KOPT-K1 (cell line): Measurements from ENCODE around the gene DLL4.

Experiments used
- H3K27ac ChIP-seq: fragments of 200-600 bp; sonication (generic); 2 replicates; pipeline ENCODE4 v1.5.1; 2016; ENCODE audit warnings: antibody characterized with exemption, mild to moderate bottlenecking, low read depth, low read length; ENCODE audit not compliant: poor library complexity, severe bottlenecking
- H3K36me3 ChIP-seq: fragments of 200-600 bp; sonication (generic); 2 replicates; pipeline ENCODE4 v1.5.1; 2017; ENCODE audit warnings: antibody characterized with exemption, mild to moderate bottlenecking, low read length, moderate library complexity; ENCODE audit not compliant: insufficient read depth
- H3K9me3 ChIP-seq: fragments of 200-600 bp; sonication (generic); 2 replicates; pipeline ENCODE4 v1.5.1; 2017; ENCODE audit warnings: antibody characterized with exemption, low read length, mild to moderate bottlenecking; ENCODE audit not compliant: insufficient read depth, poor library complexity, severe bottlenecking

Gene DLL4

DNA sequence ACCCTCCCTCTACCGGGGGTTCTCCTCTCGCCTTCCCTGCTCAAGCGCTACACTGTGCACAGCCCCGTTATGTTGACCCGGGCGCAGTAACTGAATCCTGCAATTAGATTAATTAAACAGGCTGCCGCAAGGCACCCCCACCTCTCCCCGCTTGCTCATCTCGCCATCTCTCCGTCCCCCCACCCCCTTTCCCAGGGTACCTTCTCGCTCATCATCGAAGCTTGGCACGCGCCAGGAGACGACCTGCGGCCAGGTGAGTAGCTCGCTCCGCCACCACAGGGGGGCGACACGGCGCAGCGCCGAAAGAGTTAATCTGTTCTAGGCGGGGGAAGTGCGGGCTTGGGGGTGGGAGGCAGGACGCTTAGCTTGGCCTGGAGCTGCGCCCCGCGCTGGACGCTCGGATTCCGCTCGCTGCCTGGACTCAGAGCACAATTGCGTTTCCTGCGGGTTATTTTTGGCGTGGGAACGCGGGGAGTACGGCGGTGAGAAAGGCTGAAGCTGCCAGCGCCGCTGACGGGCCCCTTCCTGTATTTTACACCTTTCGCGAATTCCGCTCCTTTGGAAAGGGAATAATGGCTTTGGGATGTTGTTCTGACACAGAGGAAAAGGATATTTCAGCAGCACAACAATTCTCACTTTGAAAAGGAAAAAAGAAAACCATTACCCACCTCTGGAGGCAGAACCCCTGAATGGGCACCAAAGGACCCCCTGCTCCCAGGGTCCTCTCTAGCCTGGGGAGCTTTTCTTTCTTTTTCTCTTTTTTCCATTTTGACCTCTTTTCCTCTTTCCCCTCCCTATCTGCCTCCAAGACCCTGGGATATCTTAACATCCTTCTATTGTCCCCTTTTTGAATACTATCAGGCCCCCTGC lies 1.5 kb downstream of the DLL4 start:
- Histone ChIP-seq H3K27ac (no peak overlapping the region), H3K9me3 (no peaks in the 10 kb centered on the region)

DNA sequence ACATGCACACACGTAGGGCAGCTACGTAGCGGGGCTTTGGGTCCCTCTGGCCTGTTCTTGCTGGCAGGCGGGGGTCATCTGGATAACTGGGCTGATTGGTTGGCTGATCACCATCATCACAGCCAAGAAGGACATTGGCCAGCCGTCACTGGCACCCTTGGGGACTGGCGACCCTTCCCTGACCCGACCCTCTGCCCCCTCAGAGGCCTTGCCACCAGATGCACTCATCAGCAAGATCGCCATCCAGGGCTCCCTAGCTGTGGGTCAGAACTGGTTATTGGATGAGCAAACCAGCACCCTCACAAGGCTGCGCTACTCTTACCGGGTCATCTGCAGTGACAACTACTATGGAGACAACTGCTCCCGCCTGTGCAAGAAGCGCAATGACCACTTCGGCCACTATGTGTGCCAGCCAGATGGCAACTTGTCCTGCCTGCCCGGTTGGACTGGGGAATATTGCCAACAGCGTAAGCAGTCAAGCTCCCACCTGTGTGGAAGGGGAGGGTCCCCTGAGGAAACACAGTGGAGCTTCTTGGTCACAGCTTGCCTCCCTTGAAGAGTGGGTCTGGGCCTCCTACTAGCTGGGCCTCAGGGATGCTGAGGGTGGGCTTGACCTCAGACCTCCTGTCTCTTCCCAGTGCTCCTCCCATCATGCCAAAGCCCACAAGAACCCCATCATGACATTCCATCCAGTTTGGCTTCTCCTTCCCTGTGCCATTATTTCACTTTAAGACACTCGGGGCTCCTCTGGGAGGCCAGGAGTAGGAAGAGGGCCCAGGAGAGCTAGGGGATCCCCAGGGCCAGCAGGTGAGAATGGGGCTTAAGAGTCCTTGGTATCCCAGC lies 2.4 kb downstream of the DLL4 start:
- Histone ChIP-seq H3K9me3 (no peaks in the 10 kb centered on the region), H3K36me3 (no peaks in the 10 kb centered on the region), H3K27ac (no peak overlapping the region)

More for the DNA sequence above, 1.5 kb downstream of the DLL4 start:
- no peaks in the 10 kb centered on the region for H3K36me3 ChIP-seq

DNA sequence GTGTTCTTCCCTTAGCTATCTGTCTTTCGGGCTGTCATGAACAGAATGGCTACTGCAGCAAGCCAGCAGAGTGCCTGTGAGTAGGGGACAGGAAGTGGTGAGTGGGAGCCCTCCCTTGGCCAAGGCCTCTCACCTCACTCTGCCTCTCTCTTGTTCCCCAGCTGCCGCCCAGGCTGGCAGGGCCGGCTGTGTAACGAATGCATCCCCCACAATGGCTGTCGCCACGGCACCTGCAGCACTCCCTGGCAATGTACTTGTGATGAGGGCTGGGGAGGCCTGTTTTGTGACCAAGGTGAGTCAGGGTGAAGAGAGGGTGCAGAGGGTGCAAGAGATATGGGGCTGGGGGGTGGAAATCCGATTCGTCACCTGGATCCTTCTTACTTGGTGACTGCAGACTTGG lies 3.0 kb downstream of the DLL4 start:
- Histone ChIP-seq H3K36me3 (no peaks in the 10 kb centered on the region), H3K9me3 (no peaks in the 10 kb centered on the region), H3K27ac (no peak overlapping the region)

DNA sequence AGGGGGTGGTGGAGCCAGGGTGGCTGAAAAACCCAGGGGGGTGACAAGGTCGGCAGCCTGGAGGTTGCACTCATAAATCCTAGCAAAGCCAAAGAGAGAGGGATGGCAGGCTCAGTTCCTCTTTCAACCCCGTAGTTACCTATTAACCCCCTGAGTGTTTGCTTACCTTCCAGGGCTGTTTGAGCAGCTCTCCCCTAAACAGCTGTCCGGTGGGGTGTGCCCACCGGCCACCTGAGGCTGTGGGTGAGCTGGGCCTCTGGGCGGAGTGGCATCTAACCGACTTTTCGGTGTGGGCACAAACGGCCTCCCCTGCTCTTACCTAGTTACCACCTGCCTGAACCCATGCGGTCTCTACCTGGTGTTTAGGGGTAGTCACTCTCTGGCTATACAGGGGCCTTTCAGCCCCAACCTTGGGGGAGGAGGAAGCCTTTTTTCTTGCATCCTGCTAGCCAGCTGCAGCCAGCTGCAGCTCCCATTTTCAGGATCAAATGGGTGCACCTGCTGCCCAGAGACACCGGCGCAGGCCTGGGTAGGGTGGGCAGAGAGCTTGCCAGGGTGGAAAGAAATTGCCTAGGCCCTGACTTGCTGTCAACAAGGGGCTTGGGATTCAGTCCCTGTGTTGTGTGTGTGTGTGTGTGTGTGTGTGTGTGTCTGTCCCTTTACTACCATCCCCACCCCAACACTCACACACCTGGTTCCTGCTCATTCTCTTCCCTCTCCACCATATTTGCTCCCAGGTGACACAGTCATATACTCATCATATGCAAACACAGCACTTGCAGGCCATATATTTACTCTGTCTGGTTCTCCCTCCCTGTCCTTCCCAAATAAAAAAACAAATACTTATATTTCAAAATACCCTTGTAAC lies 3.7 kb downstream of the DLL4 start:
- Histone ChIP-seq H3K27ac (no peak overlapping the region), H3K36me3 (no peaks in the 10 kb centered on the region), H3K9me3 (no peaks in the 10 kb centered on the region)

DNA sequence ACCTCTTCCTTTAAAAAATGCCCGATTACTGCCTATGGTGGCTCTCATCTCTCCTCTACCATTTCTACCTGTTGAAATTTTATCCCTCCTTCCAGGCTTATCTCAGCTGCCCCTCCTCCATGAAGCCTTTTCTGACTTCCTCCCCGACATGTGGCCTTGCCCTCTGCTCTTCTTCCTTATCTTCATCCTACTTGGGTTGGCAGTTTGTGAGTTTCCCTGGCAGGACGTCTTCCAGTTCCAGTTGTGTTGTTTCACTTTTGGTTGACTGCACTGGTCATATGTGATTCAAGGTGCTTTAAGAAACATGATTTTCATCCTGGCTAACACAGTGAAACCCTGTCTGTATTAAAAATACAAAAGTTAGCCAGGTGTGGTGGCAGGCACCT lies 4.4 kb downstream of the DLL4 start:
- no peak overlapping the region for H3K27ac ChIP-seq
- no peaks in the 10 kb centered on the region for H3K9me3 ChIP-seq
- H3K36me3 ChIP-seq: no peaks in the 10 kb centered on the region

DNA sequence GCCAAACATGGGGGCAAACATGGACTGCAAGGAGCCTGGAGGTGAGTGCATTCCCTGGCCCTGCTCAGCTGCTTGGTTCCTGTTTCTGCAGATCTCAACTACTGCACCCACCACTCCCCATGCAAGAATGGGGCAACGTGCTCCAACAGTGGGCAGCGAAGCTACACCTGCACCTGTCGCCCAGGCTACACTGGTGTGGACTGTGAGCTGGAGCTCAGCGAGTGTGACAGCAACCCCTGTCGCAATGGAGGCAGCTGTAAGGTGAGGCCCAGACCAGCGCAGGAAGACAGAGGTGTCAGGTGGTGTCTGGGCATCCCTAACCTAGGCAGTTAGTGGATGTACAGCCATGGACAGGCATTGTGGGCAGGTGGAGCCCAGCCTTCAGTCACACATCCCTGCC lies 5.3 kb downstream of the DLL4 start:
- Histone ChIP-seq H3K36me3 (no peaks in the 10 kb centered on the region), H3K27ac (no peak overlapping the region), H3K9me3 (no peaks in the 10 kb centered on the region)

DNA sequence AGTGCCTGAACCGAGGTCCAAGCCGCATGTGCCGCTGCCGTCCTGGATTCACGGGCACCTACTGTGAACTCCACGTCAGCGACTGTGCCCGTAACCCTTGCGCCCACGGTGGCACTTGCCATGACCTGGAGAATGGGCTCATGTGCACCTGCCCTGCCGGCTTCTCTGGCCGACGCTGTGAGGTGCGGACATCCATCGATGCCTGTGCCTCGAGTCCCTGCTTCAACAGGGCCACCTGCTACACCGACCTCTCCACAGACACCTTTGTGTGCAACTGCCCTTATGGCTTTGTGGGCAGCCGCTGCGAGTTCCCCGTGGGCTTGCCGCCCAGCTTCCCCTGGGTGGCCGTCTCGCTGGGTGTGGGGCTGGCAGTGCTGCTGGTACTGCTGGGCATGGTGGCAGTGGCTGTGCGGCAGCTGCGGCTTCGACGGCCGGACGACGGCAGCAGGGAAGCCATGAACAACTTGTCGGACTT lies 7.1 kb downstream of the DLL4 start:
- H3K27ac ChIP-seq: no peak overlapping the region
- no peaks in the 10 kb centered on the region for H3K9me3 ChIP-seq
- no peaks in the 10 kb centered on the region for H3K36me3 ChIP-seq

DNA sequence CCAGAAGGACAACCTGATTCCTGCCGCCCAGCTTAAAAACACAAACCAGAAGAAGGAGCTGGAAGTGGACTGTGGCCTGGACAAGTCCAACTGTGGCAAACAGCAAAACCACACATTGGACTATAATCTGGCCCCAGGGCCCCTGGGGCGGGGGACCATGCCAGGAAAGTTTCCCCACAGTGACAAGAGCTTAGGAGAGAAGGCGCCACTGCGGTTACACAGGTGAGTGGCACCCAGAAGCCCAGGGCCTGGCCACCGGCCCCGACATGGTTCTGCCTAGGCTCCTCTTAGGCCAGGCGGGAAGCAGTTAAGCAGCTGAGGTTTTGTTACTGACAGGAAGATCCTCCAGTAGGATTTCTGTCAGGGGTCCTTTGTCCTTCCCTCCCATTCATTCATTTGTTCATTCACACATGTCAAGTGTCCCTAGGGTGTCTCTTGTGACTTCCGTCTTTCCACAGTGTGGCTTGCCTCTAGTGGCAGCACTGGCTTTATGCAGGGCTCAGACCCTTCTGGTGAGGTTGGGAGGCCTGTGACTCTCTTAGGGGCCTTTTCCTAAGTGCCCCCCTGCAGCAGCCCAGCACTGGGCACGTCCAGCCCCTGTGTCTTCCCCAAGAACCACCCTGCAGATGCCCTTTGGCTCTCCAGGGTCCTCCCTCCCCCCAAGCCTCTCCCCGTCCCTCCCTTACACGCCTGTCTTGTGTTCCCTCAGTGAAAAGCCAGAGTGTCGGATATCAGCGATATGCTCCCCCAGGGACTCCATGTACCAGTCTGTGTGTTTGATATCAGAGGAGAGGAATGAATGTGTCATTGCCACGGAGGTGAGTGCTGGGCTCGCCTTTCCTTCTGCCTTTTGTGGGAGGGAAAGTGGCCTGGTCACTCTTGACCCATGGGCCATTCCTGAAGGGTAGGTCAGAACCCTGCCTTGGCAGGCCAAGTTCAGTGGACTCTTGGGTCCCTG lies 7.8 kb downstream of the DLL4 start:
- H3K9me3 ChIP-seq: no peaks in the 10 kb centered on the region
- H3K27ac ChIP-seq: no peak overlapping the region
- no peaks in the 10 kb centered on the region for H3K36me3 ChIP-seq

DNA sequence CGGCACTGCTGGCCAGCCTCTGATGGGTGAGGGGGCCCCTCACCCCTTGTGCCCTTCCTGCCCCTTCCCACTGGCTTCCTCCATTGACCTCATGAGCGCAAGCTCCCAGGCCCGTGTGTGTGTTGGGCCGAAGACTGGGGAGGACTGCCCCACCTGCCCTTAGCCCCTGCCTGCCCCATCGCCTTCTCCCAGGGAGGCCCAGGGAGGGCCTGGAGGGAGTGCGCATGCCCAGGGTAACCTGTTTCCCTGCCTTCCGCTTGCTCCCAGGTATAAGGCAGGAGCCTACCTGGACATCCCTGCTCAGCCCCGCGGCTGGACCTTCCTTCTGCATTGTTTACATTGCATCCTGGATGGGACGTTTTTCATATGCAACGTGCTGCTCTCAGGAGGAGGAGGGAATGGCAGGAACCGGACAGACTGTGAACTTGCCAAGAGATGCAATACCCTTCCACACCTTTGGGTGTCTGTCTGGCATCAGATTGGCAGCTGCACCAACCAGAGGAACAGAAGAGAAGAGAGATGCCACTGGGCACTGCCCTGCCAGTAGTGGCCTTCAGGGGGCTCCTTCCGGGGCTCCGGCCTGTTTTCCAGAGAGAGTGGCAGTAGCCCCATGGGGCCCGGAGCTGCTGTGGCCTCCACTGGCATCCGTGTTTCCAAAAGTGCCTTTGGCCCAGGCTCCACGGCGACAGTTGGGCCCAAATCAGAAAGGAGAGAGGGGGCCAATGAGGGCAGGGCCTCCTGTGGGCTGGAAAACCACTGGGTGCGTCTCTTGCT lies 8.8 kb downstream of the DLL4 start:
- H3K9me3 ChIP-seq: no peaks in the 10 kb centered on the region
- H3K27ac ChIP-seq: no peak overlapping the region
- no peaks in the 10 kb centered on the region for H3K36me3 ChIP-seq

DNA sequence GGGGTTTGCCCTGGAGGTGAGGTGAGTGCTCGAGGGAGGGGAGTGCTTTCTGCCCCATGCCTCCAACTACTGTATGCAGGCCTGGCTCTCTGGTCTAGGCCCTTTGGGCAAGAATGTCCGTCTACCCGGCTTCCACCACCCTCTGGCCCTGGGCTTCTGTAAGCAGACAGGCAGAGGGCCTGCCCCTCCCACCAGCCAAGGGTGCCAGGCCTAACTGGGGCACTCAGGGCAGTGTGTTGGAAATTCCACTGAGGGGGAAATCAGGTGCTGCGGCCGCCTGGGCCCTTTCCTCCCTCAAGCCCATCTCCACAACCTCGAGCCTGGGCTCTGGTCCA lies 9.4 kb downstream of the DLL4 start:
- no peaks in the 10 kb centered on the region for H3K36me3 ChIP-seq
- no peaks in the 10 kb centered on the region for H3K9me3 ChIP-seq
- H3K27ac ChIP-seq: no peak overlapping the region

DNA sequence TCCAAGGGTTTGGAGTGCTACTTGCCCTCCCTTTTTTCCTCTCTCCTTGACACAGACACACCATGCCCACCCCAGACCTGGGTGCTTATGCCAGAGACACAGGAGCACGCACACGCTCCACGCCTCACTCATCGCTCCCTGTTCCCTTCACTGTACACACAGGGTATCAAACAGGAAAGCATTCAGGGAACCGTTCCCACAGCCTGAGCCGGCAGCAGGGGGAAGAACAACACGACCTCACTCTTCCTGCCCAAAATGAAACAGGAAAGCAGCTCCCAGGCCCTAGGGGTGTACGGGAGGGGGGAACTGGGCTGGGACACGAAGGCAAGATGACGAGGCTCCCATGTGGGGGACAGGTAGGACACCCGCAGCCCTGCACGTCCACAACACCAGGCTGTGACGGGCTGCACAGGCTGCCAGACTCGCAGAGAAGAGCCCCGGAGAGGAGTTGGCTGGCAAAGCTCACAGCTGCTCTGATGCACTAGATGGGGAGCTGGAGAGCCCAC lies 11.2 kb downstream of the DLL4 start:
- H3K27ac ChIP-seq: no peak overlapping the region
- H3K9me3 ChIP-seq: no peaks in the 10 kb centered on the region
- no peaks in the 10 kb centered on the region for H3K36me3 ChIP-seq

DNA sequence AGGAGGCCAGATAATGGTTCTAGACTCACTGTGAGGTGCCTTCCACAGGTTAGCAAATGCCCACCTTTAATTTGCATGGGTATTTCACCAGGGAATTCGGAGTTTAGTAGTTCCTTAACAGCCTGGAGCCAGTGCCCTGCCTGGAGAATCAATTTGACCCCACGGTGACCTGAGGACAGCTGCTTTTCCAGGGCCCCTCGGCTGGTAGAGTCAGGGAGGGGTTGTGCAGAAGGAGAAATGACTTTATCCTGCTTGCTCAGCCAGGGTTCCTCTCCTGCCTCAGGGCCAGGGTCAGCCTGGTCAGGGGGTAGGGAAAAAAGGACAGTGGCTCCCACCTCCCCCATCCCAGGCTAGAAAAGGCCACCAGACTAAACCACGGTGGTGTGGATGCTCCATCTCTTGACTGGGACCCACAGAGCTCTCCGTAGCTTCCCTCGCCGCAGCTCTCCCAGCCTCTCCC lies 12.0 kb downstream of the DLL4 start:
- H3K36me3 ChIP-seq: no peaks in the 10 kb centered on the region
- no peaks in the 10 kb centered on the region for H3K9me3 ChIP-seq
- peak overlapping the region; percentile 45 for H3K27ac ChIP-seq
